Hindlimb muscle (tissue), 1 donor: ENCODE measurements around the gene RNGTT. TPM values are rescaled to one million over a fixed set of nuclear protein-coding genes. Genes with fewer than 3 reads are reported as not detected.
"Not testable (repeated sequence)": the region's sequence is repeated elsewhere in the genome, so short reads cannot be mapped to it uniquely, and the experiment has no call there.

Experiments
- DNase-seq: peaks from one replicate; pipeline ENCODE4 v3.0.0-alpha.2; 2013
- polyA plus RNA-seq: library from polyadenylated mRNA; unstranded; fragments of 120-200 nt; gene quantifications from one replicate; pipeline ENCODE4 v1.2.1, GENCODE V29; 2013; ENCODE audit not compliant: insufficient read length

The RNGTT gene
- polyA plus RNA-seq, 1 donor, result 10.5 TPM

- no peak for DNase-seq
Measured at GRCh38 chr6:88910922-88911778, 52.3 kb downstream of the RNGTT start.

GRCh38 chr6:88908598-88909548 is 54.5 kb downstream of the RNGTT start:
- no peak for DNase-seq

- not testable (repeated sequence) for DNase-seq
Measured at GRCh38 chr6:88907148-88907547, 56.3 kb downstream of the RNGTT start.

- no peak for DNase-seq
Measured at GRCh38 chr6:88899569-88900316, 63.7 kb downstream of the RNGTT start.

GRCh38 chr6:88895911-88896310 is 67.5 kb downstream of the RNGTT start:
- no peak for DNase-seq

- no peak for DNase-seq
Measured at GRCh38 chr6:88890860-88891845, 72.3 kb downstream of the RNGTT start.

- DNase-seq, result peak; percentile 75
Measured at GRCh38 chr6:88890394-88890793, 73.0 kb downstream of the RNGTT start.

GRCh38 chr6:88884361-88884760 is 79.1 kb downstream of the RNGTT start:
- no peak for DNase-seq

- no peak for DNase-seq
Measured at GRCh38 chr6:88882536-88882935, 80.9 kb downstream of the RNGTT start.

- DNase-seq, result no peak
Measured at GRCh38 chr6:88881451-88881850, 82.0 kb downstream of the RNGTT start.

GRCh38 chr6:88880021-88880420 is 83.4 kb downstream of the RNGTT start:
- no peak for DNase-seq

GRCh38 chr6:88877893-88878292 is 85.5 kb downstream of the RNGTT start:
- DNase-seq, result no peak

- DNase-seq, result no peak
Measured at GRCh38 chr6:88872962-88873361, 90.5 kb downstream of the RNGTT start.

- no peak for DNase-seq
Measured at GRCh38 chr6:88871498-88871897, 91.9 kb downstream of the RNGTT start.

- peak; percentile 54 for DNase-seq
Measured at GRCh38 chr6:88870717-88871330, 92.6 kb downstream of the RNGTT start.

- no peak for DNase-seq
Measured at GRCh38 chr6:88869263-88870020, 94.0 kb downstream of the RNGTT start.

GRCh38 chr6:88867841-88868731 is 95.3 kb downstream of the RNGTT start:
- DNase-seq, result no peak

- no peak for DNase-seq
Measured at GRCh38 chr6:88866856-88867255, 96.6 kb downstream of the RNGTT start.

- no peak for DNase-seq
Measured at GRCh38 chr6:88865275-88865674, 98.1 kb downstream of the RNGTT start.
